ENCODE data around the gene PIK3CA. TPM values are rescaled to one million over a fixed set of nuclear protein-coding genes. Genes with fewer than 3 reads are reported as not detected.
"Not testable (repeated sequence)": the region's sequence is repeated elsewhere in the genome, so short reads cannot be mapped to it uniquely, and the experiment has no call there.

Gene PIK3CA
- total and polyA plus RNA-seq, 12 donors, result 4.1 to 52.4 (median 24.6) TPM

- Histone ChIP-seq H3K9me3 (replicated peaks in 1 of 3) (no peaks in the 10 kb centered on the region), H3K4me3 (no peak overlapping the region), H3K36me3 (replicated peaks in 1 of 2) (no peaks in the 10 kb centered on the region), H3K4me1 (replicated peaks in 1 of 2) (no peaks in the 10 kb centered on the region), H3K27me3 (no peaks in the 10 kb centered on the region), H3K27ac (no peak overlapping the region)
- 46 to 56% (median 52%) methylated on average over 4 of the region's 4 CpGs for WGBS, 4 donors
- no peak for DNase-seq
- intact Hi-C loops (cut with DNase I), result no loop called here
- TF ChIP-seq CTCF (IDR thresholded peaks at IDR 0.05), result no peak
Measured at GRCh38 chr3:179268400-179269051, 120.4 kb downstream of the PIK3CA start.

GRCh38 chr3:179269152-179269707, 121.1 kb downstream of the PIK3CA start:
- no peak for DNase-seq
- H3K4me1 ChIP-seq (replicated peaks in 1 of 2), result no peaks in the 10 kb centered on the region
- no peaks in the 10 kb centered on the region for H3K27me3 ChIP-seq
- WGBS, 4 donors, result 64 to 82% (median 71%) methylated on average over 4 of the region's 4 CpGs
- no peak for TF ChIP-seq CTCF (IDR thresholded peaks at IDR 0.05)
- intact Hi-C loops (cut with DNase I), result no loop called here
- no peaks in the 10 kb centered on the region for H3K36me3 ChIP-seq (replicated peaks in 1 of 2)
- no peak overlapping the region for H3K27ac ChIP-seq
- no peak overlapping the region for H3K4me3 ChIP-seq
- H3K9me3 ChIP-seq (replicated peaks in 1 of 3), result no peaks in the 10 kb centered on the region

DNA sequence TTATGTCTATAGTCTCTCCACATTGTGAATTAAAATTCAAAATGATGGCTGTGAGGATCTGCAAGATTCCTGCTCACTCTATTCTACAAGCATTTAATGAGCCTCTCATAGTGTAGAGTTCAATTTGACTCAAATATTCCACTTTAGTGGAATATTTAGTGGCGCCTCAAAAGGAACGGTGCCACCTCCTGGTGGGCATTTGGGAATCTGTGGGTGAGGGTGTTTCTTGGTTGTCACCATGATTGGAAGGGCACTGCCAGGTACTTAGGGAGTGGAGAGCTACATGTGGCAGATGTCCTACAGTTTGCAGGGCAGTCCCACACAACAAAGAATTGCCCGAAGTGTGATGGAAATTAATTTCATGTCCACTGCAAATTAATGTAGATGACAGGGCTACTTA, 124.2 kb downstream of the PIK3CA start:
- 78 to 88% (median 81%) methylated on average over 3 of the region's 3 CpGs for WGBS, 4 donors
- H3K27ac ChIP-seq, result no peak overlapping the region
- H3K27me3 ChIP-seq, result no peaks in the 10 kb centered on the region
- H3K9me3 ChIP-seq (replicated peaks in 1 of 3), result no peaks in the 10 kb centered on the region
- H3K4me1 ChIP-seq (replicated peaks in 1 of 2), result no peaks in the 10 kb centered on the region
- TF ChIP-seq CTCF (IDR thresholded peaks at IDR 0.05) (peak; percentile 15 to 43 (median 36)), POLR2A (IDR thresholded peaks at IDR 0.05) (no peak)
- intact Hi-C loops (cut with DNase I), result no loop called here
- no peak overlapping the region for H3K4me3 ChIP-seq
- H3K36me3 ChIP-seq (replicated peaks in 1 of 2), result no peaks in the 10 kb centered on the region
- DNase-seq, result peak in 5 of 7 donors; percentile 20 to 30 (median 26)

- H3K9me3 ChIP-seq (replicated peaks in 1 of 3); H3K27ac ChIP-seq; H3K4me1 ChIP-seq (replicated peaks in 1 of 2); DNase-seq; H3K36me3 ChIP-seq (replicated peaks in 1 of 2); H3K27me3 ChIP-seq; H3K4me3 ChIP-seq; intact Hi-C loops (cut with DNase I): not testable (repeated sequence)
- 92 to 98% (median 95%) methylated on average over 2 of the region's 2 CpGs for WGBS, 4 donors
Measured at GRCh38 chr3:179274434-179274833, 126.3 kb downstream of the PIK3CA start.

DNA sequence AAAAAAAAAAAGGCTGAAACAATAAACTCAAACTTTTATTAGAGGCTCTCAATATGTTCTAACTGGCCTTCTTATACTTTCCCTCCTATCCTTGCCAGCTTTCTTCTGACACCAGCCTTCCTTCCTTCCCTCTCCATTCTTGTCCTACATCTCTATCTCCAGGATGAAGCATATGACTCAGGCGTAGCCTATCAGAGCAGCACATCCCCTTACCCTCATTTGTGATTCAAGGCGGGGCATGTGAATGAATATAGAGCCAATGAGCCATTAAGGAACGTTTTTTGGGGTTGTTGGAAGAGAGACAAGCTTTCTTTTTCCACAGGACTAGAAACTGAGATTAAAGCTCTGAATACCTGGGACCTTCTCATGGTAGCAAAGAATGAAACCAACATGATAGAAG, 127.8 kb downstream of the PIK3CA start:
- no peak overlapping the region for H3K27ac ChIP-seq
- H3K9me3 ChIP-seq (replicated peaks in 1 of 3), result no peaks in the 10 kb centered on the region
- WGBS, 4 donors, result 69 to 72% (median 71%) methylated on average over 3 of the region's 3 CpGs
- TF ChIP-seq CTCF (IDR thresholded peaks at IDR 0.05) (no peak), POLR2A (IDR thresholded peaks at IDR 0.05) (no peak)
- no peaks in the 10 kb centered on the region for H3K27me3 ChIP-seq
- DNase-seq, result no peak
- intact Hi-C loops (cut with DNase I), result no loop called here
- H3K4me3 ChIP-seq, result no peak overlapping the region
- H3K4me1 ChIP-seq (replicated peaks in 1 of 2), result no peaks in the 10 kb centered on the region
- H3K36me3 ChIP-seq (replicated peaks in 1 of 2), result no peaks in the 10 kb centered on the region

Measured in adrenal gland (tissue), 12 donors.